ENCODE results near the gene SERGEF. TPM values are rescaled to one million over a fixed set of nuclear protein-coding genes. Genes with fewer than 3 reads are reported as not detected.
"Not testable (repeated sequence)": the region's sequence is repeated elsewhere in the genome, so short reads cannot be mapped to it uniquely, and the experiment has no call there.

Gene SERGEF
- total and polyA plus RNA-seq, 4 donors, result 43.1 to 137 (median 72.8) TPM

- no peaks in the 10 kb centered on the region for H3K9me3 ChIP-seq (ENCODE audit: control insufficient read depth, low read length)
- WGBS, 2 donors, result 48 to 71% methylated on average over 1 of the region's 1 CpG
- H3K27me3 ChIP-seq (ENCODE audit: control insufficient read depth in 1 of 2, insufficient read depth in 2 of 2, low read length in 1 of 2), result no peaks in the 10 kb centered on the region
- no peaks in the 10 kb centered on the region for H3K36me3 ChIP-seq (ENCODE audit: control insufficient read depth in 1 of 2, insufficient read depth in 2 of 2, low read length in 1 of 2)
- ATAC-seq (ENCODE audit: low FRiP score) (no peak), DNase-seq (no peak)
- no peaks in the 10 kb centered on the region for H3K4me1 ChIP-seq (ENCODE audit: control insufficient read depth in 1 of 2, insufficient read depth in 2 of 2, low read length in 2 of 2)
- no peak overlapping the region for H3K4me3 ChIP-seq (ENCODE audit: low read length in 2 of 2)
- intact Hi-C loops (cut with DNase I), result no loop called here
- H3K27ac ChIP-seq (ENCODE audit: low read depth in 1 of 2, low read length in 2 of 2), result no peak overlapping the region
Observed at GRCh38 chr11:17898071-17898470, 114.8 kb downstream of the SERGEF start.

GRCh38 chr11:17897495-17897894 lies 115.4 kb downstream of the SERGEF start:
- WGBS, 2 donors, result 94 to 100% methylated on average over 1 of the region's 1 CpG
- Histone ChIP-seq H3K4me3 (ENCODE audit: low read length in 2 of 2) (no peak overlapping the region), H3K4me1 (ENCODE audit: control insufficient read depth in 1 of 2, insufficient read depth in 2 of 2, low read length in 2 of 2) (no peaks in the 10 kb centered on the region), H3K27me3 (ENCODE audit: control insufficient read depth in 1 of 2, insufficient read depth in 2 of 2, low read length in 1 of 2) (no peaks in the 10 kb centered on the region), H3K9me3 (ENCODE audit: control insufficient read depth, low read length) (no peaks in the 10 kb centered on the region), H3K36me3 (ENCODE audit: control insufficient read depth in 1 of 2, insufficient read depth in 2 of 2, low read length in 1 of 2) (no peaks in the 10 kb centered on the region), H3K27ac (ENCODE audit: low read depth in 1 of 2, low read length in 2 of 2) (no peak overlapping the region)
- DNase-seq (no peak), ATAC-seq (ENCODE audit: low FRiP score) (no peak)
- intact Hi-C loops (cut with DNase I), result no loop called here

GRCh38 chr11:17896496-17897151 lies 116.2 kb downstream of the SERGEF start:
- H3K4me1 ChIP-seq (ENCODE audit: control insufficient read depth in 1 of 2, insufficient read depth in 2 of 2, low read length in 2 of 2); H3K4me3 ChIP-seq (ENCODE audit: low read length in 2 of 2); ATAC-seq (ENCODE audit: low FRiP score); intact Hi-C loops (cut with DNase I); H3K27ac ChIP-seq (ENCODE audit: low read depth in 1 of 2, low read length in 2 of 2); H3K27me3 ChIP-seq (ENCODE audit: control insufficient read depth in 1 of 2, insufficient read depth in 2 of 2, low read length in 1 of 2); H3K9me3 ChIP-seq (ENCODE audit: control insufficient read depth, low read length); H3K36me3 ChIP-seq (ENCODE audit: control insufficient read depth in 1 of 2, insufficient read depth in 2 of 2, low read length in 1 of 2); DNase-seq: not testable (repeated sequence)
- WGBS, 2 donors, result 98% methylated on average over 5 to 6 of the region's 6 CpGs

GRCh38 chr11:17894929-17895658 lies 117.8 kb downstream of the SERGEF start:
- Histone ChIP-seq H3K36me3 (ENCODE audit: control insufficient read depth in 1 of 2, insufficient read depth in 2 of 2, low read length in 1 of 2) (peaks cover 0 to 3% of the 10 kb centered on the region in 2 donors), H3K27ac (ENCODE audit: low read depth in 1 of 2, low read length in 2 of 2) (no peak overlapping the region), H3K9me3 (ENCODE audit: control insufficient read depth, low read length) (no peaks in the 10 kb centered on the region), H3K4me1 (ENCODE audit: control insufficient read depth in 1 of 2, insufficient read depth in 2 of 2, low read length in 2 of 2) (no peaks in the 10 kb centered on the region), H3K4me3 (ENCODE audit: low read length in 2 of 2) (no peak overlapping the region), H3K27me3 (ENCODE audit: control insufficient read depth in 1 of 2, insufficient read depth in 2 of 2, low read length in 1 of 2) (no peaks in the 10 kb centered on the region)
- no peak for ATAC-seq (ENCODE audit: low FRiP score)
- intact Hi-C loops (cut with DNase I), result no loop called here
- 33 to 38% methylated on average over 5 of the region's 5 CpGs for WGBS, 2 donors
- DNase-seq, result no peak

- Histone ChIP-seq H3K27me3 (ENCODE audit: control insufficient read depth in 1 of 2, insufficient read depth in 2 of 2, low read length in 1 of 2) (no peaks in the 10 kb centered on the region), H3K27ac (ENCODE audit: low read depth in 1 of 2, low read length in 2 of 2) (no peak overlapping the region), H3K4me1 (ENCODE audit: control insufficient read depth in 1 of 2, insufficient read depth in 2 of 2, low read length in 2 of 2) (no peaks in the 10 kb centered on the region), H3K9me3 (ENCODE audit: control insufficient read depth, low read length) (no peaks in the 10 kb centered on the region), H3K36me3 (ENCODE audit: control insufficient read depth in 1 of 2, insufficient read depth in 2 of 2, low read length in 1 of 2) (peaks cover 0 to 3% of the 10 kb centered on the region in 2 donors), H3K4me3 (ENCODE audit: low read length in 2 of 2) (no peak overlapping the region)
- intact Hi-C loops (cut with DNase I), result no loop called here
- ATAC-seq (ENCODE audit: low FRiP score), result no peak
- no peak for DNase-seq
- WGBS, 2 donors, result 95 to 97% methylated on average over 5 of the region's 5 CpGs
Observed at GRCh38 chr11:17892409-17892808, 120.4 kb downstream of the SERGEF start.

GRCh38 chr11:17890325-17890724 lies 122.5 kb downstream of the SERGEF start:
- no peak for ATAC-seq (ENCODE audit: low FRiP score)
- intact Hi-C loops (cut with DNase I), result no loop called here
- no peak overlapping the region for H3K27ac ChIP-seq (ENCODE audit: low read depth in 1 of 2, low read length in 2 of 2)
- H3K36me3 ChIP-seq (ENCODE audit: control insufficient read depth in 1 of 2, insufficient read depth in 2 of 2, low read length in 1 of 2), result peaks cover 0 to 3% of the 10 kb centered on the region in 2 donors
- 92 to 96% methylated on average over 5 of the region's 5 CpGs for WGBS, 2 donors
- no peaks in the 10 kb centered on the region for H3K9me3 ChIP-seq (ENCODE audit: control insufficient read depth, low read length)
- no peaks in the 10 kb centered on the region for H3K27me3 ChIP-seq (ENCODE audit: control insufficient read depth in 1 of 2, insufficient read depth in 2 of 2, low read length in 1 of 2)
- no peak overlapping the region for H3K4me3 ChIP-seq (ENCODE audit: low read length in 2 of 2)
- DNase-seq, result no peak
- no peaks in the 10 kb centered on the region for H3K4me1 ChIP-seq (ENCODE audit: control insufficient read depth in 1 of 2, insufficient read depth in 2 of 2, low read length in 2 of 2)

- no peak for ATAC-seq (ENCODE audit: low FRiP score)
- H3K27ac ChIP-seq (ENCODE audit: low read depth in 1 of 2, low read length in 2 of 2), result no peak overlapping the region
- no peak for DNase-seq
- 88 to 90% methylated on average over 11 of the region's 11 CpGs for WGBS, 2 donors
- intact Hi-C loops (cut with DNase I), result no loop called here
- H3K4me1 ChIP-seq (ENCODE audit: control insufficient read depth in 1 of 2, insufficient read depth in 2 of 2, low read length in 2 of 2), result no peaks in the 10 kb centered on the region
- no peaks in the 10 kb centered on the region for H3K9me3 ChIP-seq (ENCODE audit: control insufficient read depth, low read length)
- no peak overlapping the region for H3K4me3 ChIP-seq (ENCODE audit: low read length in 2 of 2)
- H3K27me3 ChIP-seq (ENCODE audit: control insufficient read depth in 1 of 2, insufficient read depth in 2 of 2, low read length in 1 of 2), result no peaks in the 10 kb centered on the region
- H3K36me3 ChIP-seq (ENCODE audit: control insufficient read depth in 1 of 2, insufficient read depth in 2 of 2, low read length in 1 of 2), result peaks cover 0 to 3% of the 10 kb centered on the region in 2 donors
Observed at GRCh38 chr11:17887779-17888178, 125.1 kb downstream of the SERGEF start.

- Histone ChIP-seq H3K36me3 (ENCODE audit: control insufficient read depth in 1 of 2, insufficient read depth in 2 of 2, low read length in 1 of 2) (no peaks in the 10 kb centered on the region), H3K4me3 (ENCODE audit: low read length in 2 of 2) (no peak overlapping the region), H3K27ac (ENCODE audit: low read depth in 1 of 2, low read length in 2 of 2) (no peak overlapping the region), H3K9me3 (ENCODE audit: control insufficient read depth, low read length) (no peaks in the 10 kb centered on the region), H3K27me3 (ENCODE audit: control insufficient read depth in 1 of 2, insufficient read depth in 2 of 2, low read length in 1 of 2) (no peaks in the 10 kb centered on the region), H3K4me1 (ENCODE audit: control insufficient read depth in 1 of 2, insufficient read depth in 2 of 2, low read length in 2 of 2) (peaks cover 0 to 2% of the 10 kb centered on the region in 2 donors)
- WGBS, 2 donors, result 95 to 96% methylated on average over 27 of the region's 27 CpGs
- no peak for DNase-seq
- intact Hi-C loops (cut with DNase I), result no loop called here
- ATAC-seq (ENCODE audit: low FRiP score), result no peak
Observed at GRCh38 chr11:17883946-17884345, 128.9 kb downstream of the SERGEF start.

GRCh38 chr11:17883057-17883456 lies 129.8 kb downstream of the SERGEF start:
- WGBS, 2 donors, result 87 to 91% methylated on average over 3 of the region's 3 CpGs
- intact Hi-C loops (cut with DNase I), result no loop called here
- no peak overlapping the region for H3K4me3 ChIP-seq (ENCODE audit: low read length in 2 of 2)
- peaks cover 0 to 2% of the 10 kb centered on the region in 2 donors for H3K4me1 ChIP-seq (ENCODE audit: control insufficient read depth in 1 of 2, insufficient read depth in 2 of 2, low read length in 2 of 2)
- H3K27ac ChIP-seq (ENCODE audit: low read depth in 1 of 2, low read length in 2 of 2), result no peak overlapping the region
- no peaks in the 10 kb centered on the region for H3K9me3 ChIP-seq (ENCODE audit: control insufficient read depth, low read length)
- no peaks in the 10 kb centered on the region for H3K36me3 ChIP-seq (ENCODE audit: control insufficient read depth in 1 of 2, insufficient read depth in 2 of 2, low read length in 1 of 2)
- DNase-seq (no peak), ATAC-seq (ENCODE audit: low FRiP score) (no peak)
- H3K27me3 ChIP-seq (ENCODE audit: control insufficient read depth in 1 of 2, insufficient read depth in 2 of 2, low read length in 1 of 2), result no peaks in the 10 kb centered on the region
